GM12873 (cell line): ENCODE measurements around the gene OR2D2.

ENCODE experiments used
- TF ChIP-seq, protein P1 (sequence below): IDR thresholded peaks from 2 replicates; pipeline ENCODE4 v1.5.1; 2012; ENCODE audit warnings: low read depth, mild to moderate bottlenecking, moderate library complexity, low read length, control low read depth; ENCODE audit not compliant: insufficient read depth; ENCODE audit errors: missing control alignments

OR2D2 gene, protein sequence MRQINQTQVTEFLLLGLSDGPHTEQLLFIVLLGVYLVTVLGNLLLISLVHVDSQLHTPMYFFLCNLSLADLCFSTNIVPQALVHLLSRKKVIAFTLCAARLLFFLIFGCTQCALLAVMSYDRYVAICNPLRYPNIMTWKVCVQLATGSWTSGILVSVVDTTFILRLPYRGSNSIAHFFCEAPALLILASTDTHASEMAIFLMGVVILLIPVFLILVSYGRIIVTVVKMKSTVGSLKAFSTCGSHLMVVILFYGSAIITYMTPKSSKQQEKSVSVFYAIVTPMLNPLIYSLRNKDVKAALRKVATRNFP

DNA sequence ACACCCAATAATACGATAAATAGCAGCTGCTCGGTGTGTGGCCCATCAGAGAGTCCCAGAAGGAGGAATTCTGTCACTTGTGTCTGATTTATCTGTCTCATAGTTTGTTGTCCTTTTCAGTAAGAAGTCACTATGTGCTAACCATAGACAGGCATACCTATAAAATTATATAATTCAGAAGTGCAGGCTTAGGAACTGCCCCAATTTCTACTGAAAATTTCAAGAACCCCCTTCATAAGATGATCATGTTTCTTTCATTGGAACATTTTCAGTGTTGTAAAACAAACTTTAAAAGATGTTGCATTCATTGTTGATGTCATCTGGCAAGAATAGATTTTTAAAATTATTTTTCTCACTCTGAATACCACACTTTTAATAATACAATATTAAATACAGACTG is at the start of gene OR2D2:
TSS of gene OR2D2 (minus strand) at position 101 of the 400 bp plus-strand sequence. CDS start at position 101, 0 bp downstream.
- TF ChIP-seq, protein P1, sequence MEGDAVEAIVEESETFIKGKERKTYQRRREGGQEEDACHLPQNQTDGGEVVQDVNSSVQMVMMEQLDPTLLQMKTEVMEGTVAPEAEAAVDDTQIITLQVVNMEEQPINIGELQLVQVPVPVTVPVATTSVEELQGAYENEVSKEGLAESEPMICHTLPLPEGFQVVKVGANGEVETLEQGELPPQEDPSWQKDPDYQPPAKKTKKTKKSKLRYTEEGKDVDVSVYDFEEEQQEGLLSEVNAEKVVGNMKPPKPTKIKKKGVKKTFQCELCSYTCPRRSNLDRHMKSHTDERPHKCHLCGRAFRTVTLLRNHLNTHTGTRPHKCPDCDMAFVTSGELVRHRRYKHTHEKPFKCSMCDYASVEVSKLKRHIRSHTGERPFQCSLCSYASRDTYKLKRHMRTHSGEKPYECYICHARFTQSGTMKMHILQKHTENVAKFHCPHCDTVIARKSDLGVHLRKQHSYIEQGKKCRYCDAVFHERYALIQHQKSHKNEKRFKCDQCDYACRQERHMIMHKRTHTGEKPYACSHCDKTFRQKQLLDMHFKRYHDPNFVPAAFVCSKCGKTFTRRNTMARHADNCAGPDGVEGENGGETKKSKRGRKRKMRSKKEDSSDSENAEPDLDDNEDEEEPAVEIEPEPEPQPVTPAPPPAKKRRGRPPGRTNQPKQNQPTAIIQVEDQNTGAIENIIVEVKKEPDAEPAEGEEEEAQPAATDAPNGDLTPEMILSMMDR = no peak

DNA sequence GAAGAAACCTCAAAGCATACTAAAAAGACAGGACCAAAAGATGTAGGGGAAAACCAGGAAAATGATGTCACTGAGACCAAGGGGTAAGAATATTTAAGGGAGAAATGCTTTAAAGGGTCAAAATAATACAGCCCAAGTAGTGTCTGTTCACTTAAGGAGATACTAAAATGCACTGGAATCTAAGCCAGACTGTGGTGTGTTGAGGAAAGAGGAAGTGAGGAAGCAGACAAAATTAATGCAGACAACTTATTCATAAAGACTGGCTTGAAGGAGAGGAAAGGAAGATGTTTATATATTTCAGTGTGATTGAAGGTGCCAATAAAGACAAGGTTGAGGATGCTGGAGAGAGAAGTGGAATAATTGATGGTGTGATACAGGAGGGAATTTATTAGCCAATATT is 49.7 kb upstream of the OR2D2 start:
- TF ChIP-seq, protein P1 = no peak

GRCh38 chr11:6932145-6932544 is 39.8 kb upstream of the OR2D2 start:
- TF ChIP-seq, protein P1 = no peak

- TF ChIP-seq, protein P1 = no peak
Measured at GRCh38 chr11:6931146-6931713, 38.9 kb upstream of the OR2D2 start.

DNA sequence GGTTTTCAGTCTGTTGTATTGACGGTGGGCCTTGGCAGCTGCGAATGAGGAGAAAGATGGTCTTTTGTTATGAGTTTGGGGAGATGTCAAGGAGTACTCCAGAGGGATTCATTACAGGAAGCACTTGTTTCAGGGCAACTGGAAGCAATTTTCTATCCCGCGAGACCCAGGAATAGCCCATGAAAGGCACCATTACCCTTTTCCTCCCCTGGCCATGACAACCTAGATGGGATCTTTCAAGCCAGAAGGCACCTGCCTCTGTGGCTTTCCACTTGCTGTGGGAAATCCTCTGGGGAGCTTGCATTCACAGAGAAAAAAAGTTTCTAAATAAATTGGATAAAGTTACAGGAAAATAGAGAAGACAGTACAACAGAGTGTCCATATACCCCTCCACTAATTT is 36.6 kb upstream of the OR2D2 start:
- TF ChIP-seq, protein P1 = no peak

GRCh38 chr11:6927030-6927617 is 34.8 kb upstream of the OR2D2 start:
- TF ChIP-seq, protein P1 = no peak

DNA sequence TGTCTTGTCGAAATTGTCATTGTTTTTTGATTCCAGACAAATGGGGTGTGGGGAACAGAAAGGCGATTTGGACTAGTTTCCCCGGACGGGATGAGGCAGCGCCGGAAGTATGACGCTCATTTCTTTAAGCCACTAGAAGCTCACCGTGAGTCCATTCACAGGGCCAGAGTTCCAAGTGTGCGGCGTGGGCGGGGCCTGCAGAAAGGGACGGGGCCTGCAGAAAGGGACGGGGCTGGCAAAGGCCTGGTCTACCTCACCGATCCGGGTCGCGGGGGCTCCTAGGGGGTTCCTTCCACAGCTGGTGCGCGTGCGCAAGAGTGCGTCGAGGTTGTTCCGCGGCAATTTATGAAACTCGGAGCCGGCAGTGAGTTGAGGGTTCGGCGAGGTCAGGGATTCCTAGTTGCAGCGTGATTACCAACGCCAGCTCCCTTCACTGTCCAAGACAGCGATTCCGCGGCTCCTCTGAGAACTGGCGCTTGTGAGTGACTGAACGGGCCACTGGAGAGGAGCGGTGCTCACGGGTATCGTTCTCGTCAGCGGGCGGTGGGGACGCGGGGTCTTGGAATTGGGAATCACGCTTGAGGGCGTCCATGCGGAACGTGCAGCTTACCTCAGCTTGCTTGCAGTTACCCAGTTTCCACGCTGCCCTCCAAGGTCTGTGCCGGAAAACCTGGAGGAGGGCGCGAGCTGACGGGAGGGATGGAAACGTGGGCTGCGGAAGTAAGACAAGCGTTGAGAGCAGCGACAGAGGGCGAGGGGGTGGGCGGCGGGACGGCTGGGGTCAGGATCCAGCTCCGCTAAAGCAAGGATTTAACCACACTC is 34.1 kb upstream of the OR2D2 start, which contains the start of gene ZNF215:
TSS of gene ZNF215 (plus strand) at position 219 of the 822 bp plus-strand sequence. CDS start 5,847 bp downstream, outside the sequence.
- TF ChIP-seq, protein P1 = no peak
